ENCODE data around the gene DEXI. TPM values are rescaled to one million over a fixed set of nuclear protein-coding genes. Genes with fewer than 3 reads are reported as not detected.

DEXI gene
- total and polyA plus RNA-seq, 9 of the 15 experiments (the other 6 are each of a cell fraction or from before 2014, with no cell fraction given), result 2.9 to 40.1 (median 22.0) TPM

GRCh38 chr16:10945065-10945787, 3.0 kb upstream of the DEXI start (continued):
- no peak for TF ChIP-seq ATF6 (CRISPR knock-in tag; IDR thresholded peaks at IDR 0.05)
- no peak for TF ChIP-seq ZNF583 (CRISPR knock-in tag; IDR thresholded peaks at IDR 0.05)

- FAIRE-seq (peak; percentile 93), ATAC-seq (peak; percentile 90), DNase-seq (ENCODE audit: extremely low read depth in 1 of 4, low spot score in 3 of 4) (peak; percentile 85 to 98 (median 92))
- under 1% methylated on average over 61 of the region's 86 CpGs for whole genome bisulfite sequencing (ENCODE audit: insufficient coverage, low coverage, missing lambda C conversion rate)
- no peaks in the 10 kb centered on the region for H3K27me3 ChIP-seq (ENCODE audit: control insufficient read depth in 2 of 2, insufficient read depth in 2 of 2, low read length in 2 of 2)
- peak within 1 kb of the TSS; percentile 66 for H3K27ac ChIP-seq (ENCODE audit: extremely low read depth, low read depth, low read length)
- peaks cover 8% of the 10 kb centered on the region for H3K9me1 ChIP-seq (ENCODE audit: control insufficient read depth, insufficient read depth, low read length)
- H3K36me3 ChIP-seq (ENCODE audit: control insufficient read depth, insufficient read depth, low read length), result peaks cover 11% of the 10 kb centered on the region; the same call in 2 of the 3 replicates
- H2AFZ ChIP-seq (ENCODE audit: low read depth, low read length), result peak within 1 kb of the TSS; percentile 94
- H3K9me3 ChIP-seq (replicated peaks; ENCODE audit: control insufficient read depth, insufficient read depth, low read depth, low read length), result no peaks in the 10 kb centered on the region
- peaks cover 47 to 54% of the 10 kb centered on the region in 2 experiments for H3K4me1 ChIP-seq (replicated peaks in 1 of 2; ENCODE audit: control insufficient read depth in 2 of 2, insufficient read depth in 2 of 2, low read length in 2 of 2)
- TSS peak; percentile 66 for BruUV-seq (replicated peaks)
- peak within 1 kb of the TSS; percentile 81 for H3K4me2 ChIP-seq (ENCODE audit: insufficient read depth, low read length)
- peaks cover 35% of the 10 kb centered on the region for H4K20me1 ChIP-seq (replicated peaks; ENCODE audit: control insufficient read depth, insufficient read depth, low read length)
- ChIA-PET POLR2A (interaction anchor here (0.5 to 0.6 kb wide), 3 partner anchors 452 to 1882 kb away, joined by 3 read pairs; no protein-coding TSS in a partner anchor), CTCF (ENCODE audit: low intra/inter-chr PET ratio) (interaction anchor here (0.6 kb wide), 1 partner anchor 465 kb away, joined by 5 read pairs; no protein-coding TSS in a partner anchor)
- in situ Hi-C loops (cut with MboI), result no loop called here
- H3K79me2 ChIP-seq (ENCODE audit: control insufficient read depth, insufficient read depth, low read length), result peaks cover 70% of the 10 kb centered on the region
- intact Hi-C loops (cut with micrococcal nuclease), result no loop called here
- peak within 1 kb of the TSS; percentile 81 for H3K4me3 ChIP-seq
- H3K9ac ChIP-seq (ENCODE audit: insufficient read depth in 1 of 2, low read depth in 2 of 2, low read length in 2 of 2), result peak within 1 kb of the TSS; percentile 78 to 91
- no peak for TF ChIP-seq MEF2A (IDR thresholded peaks at IDR 0.05; ENCODE audit: control insufficient read depth, low read depth, low read length)
- peak; percentile 87 for TF ChIP-seq CXXC5 (CRISPR knock-in tag; IDR thresholded peaks at IDR 0.05)
- TF ChIP-seq TGIF2 (CRISPR knock-in tag; IDR thresholded peaks at IDR 0.05), result no peak; the same call in 1 of the 2 replicates
- TF ChIP-seq ZNF408 (CRISPR knock-in tag; IDR thresholded peaks at IDR 0.05; ENCODE audit: low read depth), result no peak
- TF ChIP-seq JUN (IDR thresholded peaks at IDR 0.05; ENCODE audit: borderline replicate concordance, low read depth, low read length), result peak; percentile 42; the same call in 1 of the 2 replicates
- TF ChIP-seq JUN (CRISPR knock-in tag; IDR thresholded peaks at IDR 0.05; ENCODE audit: borderline replicate concordance), result no peak
- no peak for TF ChIP-seq RHOXF2B (CRISPR knock-in tag; conservative IDR thresholded peaks at IDR 0.05)
- no peak for TF ChIP-seq FOXA3 (CRISPR knock-in tag; conservative IDR thresholded peaks at IDR 0.05 in 1 of 2, IDR thresholded peaks at IDR 0.05 in 1 of 2)
- no peak for TF ChIP-seq NR2F6 (CRISPR knock-in tag; IDR thresholded peaks at IDR 0.05)
- no peak for TF ChIP-seq HBP1 (CRISPR knock-in tag; IDR thresholded peaks at IDR 0.05)
- TF ChIP-seq ZBTB8A (IDR thresholded peaks at IDR 0.05; ENCODE audit: partially characterized antibody), result no peak
- no peak for TF ChIP-seq TRIM24 (IDR thresholded peaks at IDR 0.05)
- TF ChIP-seq IRF9 (tag; IDR thresholded peaks at IDR 0.05), result no peak
These were observed 2.2 kb upstream of the DEXI start, which contains the start of gene CLEC16A for GRCh38 chr16:10944249-10945064. Gene CLEC16A (plus strand): TSS chr16:10944564. CDS start chr16:10944718, 154 bp downstream.

Data from K562 (cell line).